Midbrain (tissue), 1 donor: Measurements from ENCODE around the gene NCLN.
"Not testable (repeated sequence)": the region's sequence is repeated elsewhere in the genome, so short reads cannot be mapped to it uniquely, and the experiment has no call there.

Experiments
- DNase-seq: peaks from one replicate; lab custom pipeline; 2025; lab: John Stamatoyannopoulos, UW

Gene NCLN

GRCh38 chr19:3225169-3225485 is 39.4 kb downstream of the NCLN start:
- no peak for DNase-seq

GRCh38 chr19:3225677-3226093 is 40.0 kb downstream of the NCLN start:
- DNase-seq: no peak

DNA sequence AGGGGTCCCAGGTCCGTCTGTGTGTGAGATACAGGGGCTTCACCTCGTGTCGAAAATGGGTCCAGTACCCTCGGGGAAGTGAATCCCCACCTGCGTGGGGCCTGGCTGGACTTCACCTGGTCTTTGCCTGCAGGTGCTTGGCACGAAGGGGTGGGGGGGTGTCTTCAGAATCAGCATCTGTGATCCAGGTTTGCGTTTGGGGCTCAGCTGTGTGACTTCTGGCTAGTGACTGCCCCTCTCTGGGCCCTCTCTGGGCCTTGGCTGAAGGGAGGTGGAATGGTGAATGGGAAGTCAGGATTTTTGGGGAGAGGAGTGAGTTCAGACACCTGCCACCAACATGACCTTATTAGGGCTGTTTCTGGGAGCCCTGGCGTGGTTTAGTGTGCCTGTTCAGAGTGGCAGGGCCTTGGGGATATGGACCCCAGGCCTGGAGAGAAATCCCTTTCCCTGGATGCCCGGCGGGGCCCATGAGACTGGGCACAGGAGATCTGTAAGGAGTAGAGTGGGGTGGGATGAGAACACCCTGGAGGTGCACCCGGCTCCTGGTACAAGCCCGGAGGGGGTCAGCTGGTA is 41.4 kb downstream of the NCLN start:
- no peak for DNase-seq

DNA sequence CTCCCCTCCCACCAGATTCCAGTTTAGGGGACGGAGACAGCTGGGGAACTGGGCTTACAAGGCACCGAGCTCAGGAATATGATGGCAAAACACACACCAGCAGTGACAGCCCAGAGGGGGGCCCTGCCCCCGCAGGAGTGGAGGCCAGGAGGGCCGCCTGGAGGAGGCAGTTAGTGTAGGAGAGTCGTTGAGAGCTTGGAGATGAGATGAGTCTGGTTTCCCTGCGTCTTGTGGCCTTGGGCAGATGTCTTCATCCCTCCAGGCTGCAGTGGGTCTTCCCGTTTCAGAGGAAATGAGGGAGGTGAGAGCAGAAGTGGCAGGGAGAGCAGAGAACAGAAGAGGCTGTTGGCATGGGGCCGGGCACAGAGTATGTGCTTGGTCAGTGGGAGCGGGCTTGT is 43.6 kb downstream of the NCLN start:
- DNase-seq: no peak

- no peak for DNase-seq
Measured at GRCh38 chr19:3229888-3230496, 44.3 kb downstream of the NCLN start.

DNA sequence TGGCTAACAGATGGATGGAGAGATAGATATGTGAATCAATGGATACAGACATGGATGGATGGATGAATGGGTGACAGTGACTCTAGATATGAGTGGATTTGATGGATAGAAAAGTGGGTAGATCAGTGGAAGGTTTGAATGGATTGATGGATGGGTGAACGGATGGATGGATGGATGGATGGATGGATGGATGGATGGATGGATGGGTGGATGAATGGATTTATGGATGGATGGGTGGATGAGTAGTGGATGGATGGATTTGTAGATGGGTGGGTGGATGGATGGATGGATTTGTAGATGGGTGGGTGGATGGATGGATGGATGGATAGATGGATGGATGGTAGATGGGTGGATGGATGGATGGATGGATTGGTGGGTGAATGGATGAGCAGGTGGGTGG is 45.6 kb downstream of the NCLN start:
- DNase-seq: no peak

DNA sequence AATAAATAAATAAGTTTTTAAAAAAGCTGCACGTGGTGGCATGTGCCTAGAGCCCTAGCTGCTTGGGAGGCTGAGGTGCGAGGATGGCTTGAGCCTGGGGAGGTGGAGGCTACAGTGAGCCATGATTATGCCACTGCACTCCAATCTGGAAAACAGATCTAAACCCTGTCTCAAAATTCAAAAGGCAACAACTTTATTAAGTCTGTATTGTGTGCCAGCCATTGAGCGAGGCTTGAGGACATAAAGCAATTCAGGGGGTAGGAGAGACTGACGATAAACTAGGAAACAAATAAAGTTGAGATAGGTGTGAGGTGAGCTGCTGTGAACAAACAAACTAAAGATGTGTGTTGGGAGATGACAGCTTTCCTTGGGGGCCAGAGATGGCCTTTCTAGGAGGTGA is 47.4 kb downstream of the NCLN start:
- DNase-seq: no peak

DNA sequence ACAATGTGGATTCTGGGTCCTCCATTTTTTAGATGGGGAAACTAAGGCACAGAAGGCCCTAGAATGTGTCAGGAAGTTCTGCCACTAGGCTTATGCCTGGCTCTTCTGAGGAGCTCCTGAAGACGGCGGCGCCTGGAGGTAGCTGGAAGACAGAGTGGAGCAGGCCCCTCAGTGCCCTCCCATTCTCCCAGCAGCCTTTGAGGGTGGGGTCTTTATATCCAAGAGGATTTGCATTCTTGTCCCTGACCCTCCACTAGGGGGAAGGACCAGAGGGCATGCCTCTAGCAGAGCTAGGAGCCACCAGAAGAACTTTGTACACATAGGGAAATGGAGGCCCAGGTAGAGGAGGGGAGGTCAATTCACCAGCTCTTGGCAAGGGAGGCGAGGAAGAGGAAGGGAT is 48.1 kb downstream of the NCLN start:
- DNase-seq: no peak

DNA sequence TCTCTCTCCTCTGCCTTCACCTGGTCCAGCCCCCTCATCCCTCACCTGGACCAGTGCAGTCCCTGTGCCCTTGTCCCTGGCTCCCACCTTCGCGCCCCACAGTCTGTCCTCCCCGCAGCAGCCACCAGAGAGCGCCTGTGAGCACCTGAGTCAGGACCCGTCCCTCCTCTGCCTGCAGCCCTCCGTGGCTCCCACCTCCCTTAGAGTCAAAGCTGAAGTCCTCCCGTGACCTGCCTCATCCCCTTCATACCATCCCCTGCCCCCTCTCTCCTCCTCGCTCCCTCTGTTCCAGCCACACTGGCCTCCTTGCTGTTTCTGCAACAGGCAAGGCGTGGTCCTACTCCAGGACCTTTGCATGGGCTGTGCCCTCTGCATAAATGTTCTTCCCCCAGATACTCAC is 49.1 kb downstream of the NCLN start:
- no peak for DNase-seq

DNA sequence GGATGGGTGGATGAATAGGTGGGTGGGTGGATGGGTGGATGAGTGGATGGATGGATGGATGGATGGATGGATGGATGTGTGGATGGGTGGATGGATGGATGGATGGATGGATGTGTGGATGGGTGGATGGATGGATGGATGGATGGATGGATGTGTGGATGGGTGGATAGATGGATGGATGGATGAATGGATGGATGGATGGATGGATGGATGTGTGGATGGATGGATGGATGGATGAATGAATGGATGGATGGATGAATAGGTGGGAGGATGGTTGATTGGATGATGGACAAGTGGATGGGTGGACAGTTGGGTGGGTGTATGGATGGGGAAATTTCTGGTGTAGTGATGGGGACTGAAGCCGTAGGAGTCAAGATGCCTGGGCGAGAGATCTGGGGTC is 49.9 kb downstream of the NCLN start:
- DNase-seq: not testable (repeated sequence)

- DNase-seq: no peak
Measured at GRCh38 chr19:3236272-3236671, 50.5 kb downstream of the NCLN start.

DNA sequence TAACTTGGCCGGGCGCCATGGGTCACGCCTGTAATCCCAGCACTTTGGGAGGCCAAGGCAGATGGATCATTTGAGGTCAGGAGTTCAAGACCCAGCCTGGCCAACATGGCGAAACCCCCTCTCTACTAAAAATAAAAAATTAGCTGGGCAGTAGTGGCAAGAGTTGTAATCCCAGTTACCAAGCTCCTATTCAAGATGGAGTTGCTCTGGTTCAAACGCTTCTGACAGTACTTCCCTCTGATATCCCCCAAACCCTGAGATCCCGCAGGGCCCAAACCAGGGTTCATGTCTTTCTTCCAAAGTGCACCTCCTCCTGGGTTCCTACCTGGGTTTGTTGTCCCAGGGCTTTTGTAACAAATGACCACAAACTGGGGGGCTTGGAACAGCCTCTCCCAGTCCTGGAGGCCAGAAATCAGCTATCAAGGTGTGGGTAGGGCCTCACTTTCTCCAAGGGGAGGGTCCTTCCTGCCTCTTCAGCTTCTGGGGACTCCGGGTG is 52.4 kb downstream of the NCLN start:
- DNase-seq: no peak

DNA sequence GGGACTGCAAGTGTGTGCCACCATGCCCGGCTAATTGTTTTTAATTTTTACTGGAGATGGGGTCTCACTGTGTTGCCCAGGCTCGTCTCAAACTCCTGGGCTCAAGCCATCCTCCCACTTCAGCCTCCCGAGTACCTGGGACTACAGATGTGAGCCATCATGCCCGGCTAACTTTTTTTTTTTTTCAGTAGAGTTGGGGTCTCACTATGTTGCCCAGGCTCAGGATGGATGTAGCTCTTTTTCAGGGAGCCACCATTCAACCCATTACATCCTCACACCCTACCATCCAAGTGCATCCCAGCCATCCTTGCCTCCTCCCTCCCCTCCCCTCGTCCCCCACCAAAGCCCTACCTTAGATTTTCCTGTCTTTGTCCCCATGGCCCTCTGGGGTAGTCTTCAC is 53.6 kb downstream of the NCLN start:
- no peak for DNase-seq

- peak; percentile 14 for DNase-seq
Measured at GRCh38 chr19:3243819-3244700, 58.3 kb downstream of the NCLN start.

GRCh38 chr19:3245050-3245449 is 59.3 kb downstream of the NCLN start:
- DNase-seq: no peak

DNA sequence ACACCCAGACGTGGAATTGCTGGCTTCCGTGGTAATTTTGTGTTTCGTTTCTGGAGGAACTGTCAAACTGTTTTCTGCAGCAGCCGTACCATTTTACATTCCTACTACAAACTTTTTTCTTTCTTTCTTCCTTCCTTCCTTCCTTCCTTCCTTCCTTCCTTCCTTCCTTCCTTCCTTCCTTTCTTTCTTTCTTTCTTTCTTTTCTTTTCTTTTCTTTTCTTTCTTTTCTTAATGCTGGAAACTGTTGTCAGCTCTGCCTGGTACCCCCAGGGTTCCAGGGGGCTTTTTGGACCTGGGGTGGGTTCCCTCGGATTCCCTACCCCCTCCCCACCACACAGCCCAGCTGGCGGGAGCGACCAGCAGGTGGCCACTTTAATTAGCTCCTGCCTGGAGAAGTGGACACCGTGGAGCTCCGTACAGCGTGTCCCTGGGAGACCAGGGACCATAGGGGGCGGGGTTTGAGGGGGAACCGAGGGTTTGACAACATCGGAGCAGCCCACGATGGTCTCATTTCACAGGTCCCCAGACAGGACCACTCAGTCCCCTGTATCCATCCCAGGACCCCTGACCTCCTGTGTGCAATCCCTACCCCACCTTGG is 63.1 kb downstream of the NCLN start:
- DNase-seq: no peak

GRCh38 chr19:3249408-3249807 is 63.7 kb downstream of the NCLN start:
- DNase-seq: no peak

DNA sequence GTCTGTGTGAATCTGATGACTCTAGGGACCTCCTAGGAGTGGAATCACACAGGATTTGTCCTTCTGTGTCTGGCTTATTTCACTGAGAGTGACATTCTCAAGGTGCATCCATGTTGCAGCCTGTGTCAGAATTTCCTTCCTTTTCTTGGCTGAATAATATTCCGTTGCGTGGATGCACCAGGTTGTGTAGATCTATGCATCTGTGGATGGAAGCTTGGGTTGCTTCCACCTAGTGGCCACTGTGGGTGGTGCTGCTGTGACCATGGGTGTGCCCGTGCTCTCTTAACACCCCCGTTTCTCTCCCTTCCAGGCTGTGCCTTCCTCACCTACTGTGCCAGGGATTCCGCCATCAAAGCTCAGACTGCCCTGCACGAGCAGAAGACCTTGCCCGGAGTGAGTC is 64.9 kb downstream of the NCLN start:
- no peak for DNase-seq

GRCh38 chr19:3251229-3251628 is 65.5 kb downstream of the NCLN start:
- no peak for DNase-seq

DNA sequence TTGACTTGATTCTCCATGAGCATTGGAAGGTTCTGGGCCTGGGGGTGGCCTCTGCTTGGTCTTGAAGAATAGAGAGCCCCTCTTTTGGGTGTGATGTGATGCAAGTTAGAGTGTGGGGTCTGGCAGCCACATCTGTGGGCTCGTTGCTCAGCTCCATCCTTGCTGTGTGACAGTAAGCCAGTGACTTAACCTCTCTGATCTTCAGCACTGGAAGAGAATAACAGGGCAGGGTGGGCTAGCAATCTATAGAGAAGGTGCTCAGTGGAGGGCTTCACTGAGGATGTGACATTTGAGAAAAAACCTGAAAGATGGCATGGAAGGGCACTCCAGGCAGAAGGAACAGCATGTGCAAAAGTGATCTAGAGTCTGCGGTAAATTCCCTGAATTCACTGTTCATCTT is 66.9 kb downstream of the NCLN start:
- DNase-seq: no peak

- DNase-seq: no peak
Measured at GRCh38 chr19:3253270-3253669, 67.5 kb downstream of the NCLN start.

DNA sequence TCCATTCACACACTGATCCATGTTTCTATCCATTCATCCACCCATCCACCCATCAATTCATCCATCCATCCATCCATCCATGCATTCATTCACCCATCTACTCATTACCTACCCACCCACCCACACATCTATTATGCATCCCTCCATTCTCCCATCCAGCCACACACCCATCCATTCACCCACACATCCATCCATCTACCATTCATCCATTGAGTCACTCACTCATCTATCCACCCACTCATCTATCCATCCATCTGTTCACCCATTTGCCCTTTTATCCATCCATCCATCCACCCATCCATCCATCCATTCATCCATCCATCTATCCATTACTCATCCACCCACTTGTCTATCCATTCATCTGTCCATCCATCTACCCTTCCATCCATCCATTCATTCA is 68.8 kb downstream of the NCLN start:
- no peak for DNase-seq

DNA sequence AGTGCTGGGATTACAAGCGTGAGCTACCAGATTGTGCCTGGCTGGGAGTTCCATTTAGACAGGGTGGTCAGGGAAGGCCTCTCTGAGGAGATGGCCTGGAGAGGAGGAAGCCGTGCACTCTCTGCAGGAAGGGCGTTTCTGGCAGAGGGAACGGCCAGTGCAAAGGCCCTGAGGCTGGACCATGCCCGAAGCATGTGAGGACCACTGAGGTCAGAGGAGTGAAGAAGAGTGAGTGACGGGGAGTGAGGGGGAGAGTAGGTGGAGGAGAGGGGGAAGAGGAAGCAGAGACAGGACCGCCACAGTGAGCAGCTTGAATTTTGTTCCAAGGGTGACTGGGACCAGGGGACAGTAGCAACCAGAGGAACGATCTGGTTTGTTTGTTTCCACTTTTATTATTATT is 71.3 kb downstream of the NCLN start:
- DNase-seq: no peak
